ENCODE results near the gene NEXN.

The NEXN gene

DNA sequence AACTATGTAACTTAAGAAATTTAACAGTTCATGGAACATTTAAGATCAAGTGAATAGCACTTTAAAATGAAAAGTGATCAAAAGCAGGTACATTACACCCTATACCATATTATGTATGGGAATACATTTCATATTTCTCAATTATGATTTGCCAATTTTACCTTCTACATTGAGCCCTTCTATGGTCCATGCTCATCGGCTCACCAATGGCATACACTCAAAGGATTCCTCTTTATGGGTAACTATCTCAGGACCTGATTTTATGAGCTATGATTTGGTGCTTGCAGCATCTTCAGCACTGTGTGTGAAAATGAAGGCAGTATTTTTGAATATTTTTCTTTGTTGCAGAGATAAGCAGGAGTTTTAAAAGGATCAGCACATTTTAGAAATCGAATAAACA lies 56.9 kb downstream of the NEXN start:
- no peaks in the 10 kb centered on the region for H3K9me2 ChIP-seq (replicated peaks; ENCODE audit: insufficient read depth, low read length)
- H3K9me3 ChIP-seq (ENCODE audit: insufficient read depth, low read length), result no peaks in the 10 kb centered on the region
- no peak overlapping the region for H3K4me2 ChIP-seq (ENCODE audit: low read depth, low read length, poor library complexity, severe bottlenecking)
- H2AFZ ChIP-seq (ENCODE audit: low read depth, low read length, severe bottlenecking), result no peak overlapping the region
- TF ChIP-seq EZH2phosphoT487 (conservative IDR thresholded peaks at IDR 0.05; ENCODE audit: low read length), result no peak
- TF ChIP-seq, protein P1, sequence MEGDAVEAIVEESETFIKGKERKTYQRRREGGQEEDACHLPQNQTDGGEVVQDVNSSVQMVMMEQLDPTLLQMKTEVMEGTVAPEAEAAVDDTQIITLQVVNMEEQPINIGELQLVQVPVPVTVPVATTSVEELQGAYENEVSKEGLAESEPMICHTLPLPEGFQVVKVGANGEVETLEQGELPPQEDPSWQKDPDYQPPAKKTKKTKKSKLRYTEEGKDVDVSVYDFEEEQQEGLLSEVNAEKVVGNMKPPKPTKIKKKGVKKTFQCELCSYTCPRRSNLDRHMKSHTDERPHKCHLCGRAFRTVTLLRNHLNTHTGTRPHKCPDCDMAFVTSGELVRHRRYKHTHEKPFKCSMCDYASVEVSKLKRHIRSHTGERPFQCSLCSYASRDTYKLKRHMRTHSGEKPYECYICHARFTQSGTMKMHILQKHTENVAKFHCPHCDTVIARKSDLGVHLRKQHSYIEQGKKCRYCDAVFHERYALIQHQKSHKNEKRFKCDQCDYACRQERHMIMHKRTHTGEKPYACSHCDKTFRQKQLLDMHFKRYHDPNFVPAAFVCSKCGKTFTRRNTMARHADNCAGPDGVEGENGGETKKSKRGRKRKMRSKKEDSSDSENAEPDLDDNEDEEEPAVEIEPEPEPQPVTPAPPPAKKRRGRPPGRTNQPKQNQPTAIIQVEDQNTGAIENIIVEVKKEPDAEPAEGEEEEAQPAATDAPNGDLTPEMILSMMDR (IDR thresholded peaks at IDR 0.05; ENCODE audit: insufficient read depth, low read length, poor library complexity, severe bottlenecking), result no peak
- H3K27me3 ChIP-seq (ENCODE audit: low read length), result no peaks in the 10 kb centered on the region
- H3K79me2 ChIP-seq (ENCODE audit: insufficient read depth, low read length), result peaks cover 18% of the 10 kb centered on the region; the same call in 1 of the 2 replicates
- H4K20me1 ChIP-seq (ENCODE audit: low read depth, low read length), result peaks cover 34% of the 10 kb centered on the region
- no peak overlapping the region for H3K4me3 ChIP-seq (ENCODE audit: insufficient read depth, low read length, poor library complexity, severe bottlenecking)
- H3K27ac ChIP-seq (ENCODE audit: low read depth, low read length), result no peak overlapping the region
- H3F3A ChIP-seq (ENCODE audit: insufficient read depth), result peaks cover 89% of the 10 kb centered on the region
- peaks cover 82% of the 10 kb centered on the region for H3K36me3 ChIP-seq (ENCODE audit: low read length)
- H3K9ac ChIP-seq (ENCODE audit: low read length), result no peak overlapping the region

DNA sequence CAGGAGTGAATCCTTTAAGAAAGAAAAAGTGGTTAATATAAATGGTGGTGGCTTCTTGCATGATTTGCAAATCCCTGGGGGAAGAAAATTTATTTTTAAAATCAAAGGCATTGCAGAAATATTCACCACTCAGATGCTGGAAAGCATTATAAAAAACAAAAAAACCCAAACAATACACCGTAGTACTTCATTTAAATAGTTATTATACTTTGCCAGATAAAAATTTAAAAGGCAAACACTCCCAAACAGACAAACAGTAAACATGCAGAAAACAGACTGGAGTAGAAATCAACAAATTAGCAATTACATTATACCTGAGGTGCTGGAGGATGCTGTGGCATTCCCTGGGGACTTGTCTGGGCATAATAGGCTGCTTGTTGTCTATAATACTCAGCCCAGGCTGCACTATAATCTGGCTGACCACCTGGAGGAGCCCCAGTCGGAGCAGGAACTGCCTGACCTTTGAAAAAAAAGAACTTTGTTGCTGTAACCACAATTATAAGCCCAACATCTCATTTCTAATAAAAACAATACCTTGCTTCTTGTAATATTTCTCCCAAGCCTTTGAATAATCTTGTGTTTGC lies 60.5 kb downstream of the NEXN start:
- H2AFZ ChIP-seq (ENCODE audit: low read depth, low read length, severe bottlenecking), result no peak overlapping the region
- peaks cover 72% of the 10 kb centered on the region for H3F3A ChIP-seq (ENCODE audit: insufficient read depth)
- no peak overlapping the region for H3K9ac ChIP-seq (ENCODE audit: low read length)
- peaks cover 47% of the 10 kb centered on the region for H4K20me1 ChIP-seq (ENCODE audit: low read depth, low read length)
- TF ChIP-seq, protein P1 (IDR thresholded peaks at IDR 0.05; ENCODE audit: insufficient read depth, low read length, poor library complexity, severe bottlenecking), result no peak
- no peak for TF ChIP-seq EZH2phosphoT487 (conservative IDR thresholded peaks at IDR 0.05; ENCODE audit: low read length)
- no peak overlapping the region for H3K4me2 ChIP-seq (ENCODE audit: low read depth, low read length, poor library complexity, severe bottlenecking)
- peaks cover 92% of the 10 kb centered on the region for H3K36me3 ChIP-seq (ENCODE audit: low read length)
- no peak overlapping the region for H3K4me3 ChIP-seq (ENCODE audit: insufficient read depth, low read length, poor library complexity, severe bottlenecking)
- no peak overlapping the region for H3K27ac ChIP-seq (ENCODE audit: low read depth, low read length)
- no peaks in the 10 kb centered on the region for H3K9me2 ChIP-seq (replicated peaks; ENCODE audit: insufficient read depth, low read length)
- H3K9me3 ChIP-seq (ENCODE audit: insufficient read depth, low read length), result no peaks in the 10 kb centered on the region
- peaks cover 28% of the 10 kb centered on the region for H3K79me2 ChIP-seq (ENCODE audit: insufficient read depth, low read length)
- no peaks in the 10 kb centered on the region for H3K27me3 ChIP-seq (ENCODE audit: low read length)

DNA sequence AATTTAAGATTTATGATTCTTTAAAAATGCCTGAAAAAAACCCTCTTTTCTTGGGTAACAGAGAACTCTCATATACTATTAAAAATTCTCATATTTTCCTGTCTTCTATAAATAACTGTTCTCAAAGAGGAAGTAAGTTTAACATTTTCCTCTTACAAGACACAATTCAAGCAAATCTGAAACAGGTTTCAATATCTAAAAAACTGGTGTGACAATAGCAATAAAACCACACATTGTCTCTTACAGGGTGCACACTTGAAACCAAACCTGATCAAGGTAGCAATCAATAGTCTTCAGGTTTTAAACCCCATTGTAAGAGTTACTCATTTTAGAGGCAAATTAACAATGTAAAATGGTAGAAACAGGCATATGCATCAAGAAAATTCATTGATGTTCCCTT lies 62.4 kb downstream of the NEXN start:
- Histone ChIP-seq H3K9ac (ENCODE audit: low read length) (no peak overlapping the region), H3K79me2 (ENCODE audit: insufficient read depth, low read length) (peaks cover 32% of the 10 kb centered on the region), H3K27me3 (ENCODE audit: low read length) (no peaks in the 10 kb centered on the region), H3K4me3 (ENCODE audit: insufficient read depth, low read length, poor library complexity, severe bottlenecking) (no peak overlapping the region), H4K20me1 (ENCODE audit: low read depth, low read length) (peaks cover 44% of the 10 kb centered on the region), H3K9me2 (replicated peaks; ENCODE audit: insufficient read depth, low read length) (no peaks in the 10 kb centered on the region), H3K4me2 (ENCODE audit: low read depth, low read length, poor library complexity, severe bottlenecking) (peak overlapping the region; percentile 22), H3F3A (ENCODE audit: insufficient read depth) (peaks cover 60% of the 10 kb centered on the region), H3K9me3 (ENCODE audit: insufficient read depth, low read length) (no peaks in the 10 kb centered on the region), H3K36me3 (ENCODE audit: low read length) (peaks cover 91% of the 10 kb centered on the region), H3K27ac (ENCODE audit: low read depth, low read length) (peak overlapping the region; percentile 41), H2AFZ (ENCODE audit: low read depth, low read length, severe bottlenecking) (no peak overlapping the region)
- TF ChIP-seq EZH2phosphoT487 (conservative IDR thresholded peaks at IDR 0.05; ENCODE audit: low read length), result no peak
- TF ChIP-seq, protein P1 (IDR thresholded peaks at IDR 0.05; ENCODE audit: insufficient read depth, low read length, poor library complexity, severe bottlenecking), result no peak
